Nephron progenitor cell (in vitro differentiated cells): Measurements from ENCODE around the gene EGFL7.

Experiments used
- DNase-seq: peaks from one replicate; pipeline ENCODE4 v3.0.0; 2021
- H3K27ac Mint-ChIP-seq: 2 replicates; pipeline ENCODE4 v1.8.0; 2021; ENCODE audit warnings: mild to moderate bottlenecking, moderate library complexity, mixed read lengths
- H3K27me3 Mint-ChIP-seq: 2 replicates; pipeline ENCODE4 v1.8.0; 2021; ENCODE audit warnings: mild to moderate bottlenecking, low read depth, mixed read lengths; ENCODE audit not compliant: poor library complexity
- H3K36me3 Mint-ChIP-seq: 2 replicates; pipeline ENCODE4 v1.8.0; 2021; ENCODE audit warnings: low read depth, mixed read lengths
- H3K4me1 Mint-ChIP-seq: 2 replicates; pipeline ENCODE4 v1.8.0; 2021; ENCODE audit warnings: mixed read lengths
- H3K4me3 Mint-ChIP-seq: 2 replicates; pipeline ENCODE4 v1.8.0; 2021; ENCODE audit warnings: mild to moderate bottlenecking, moderate library complexity, mixed read lengths
- H3K9me3 Mint-ChIP-seq: 2 replicates; pipeline ENCODE4 v1.8.0; 2021; ENCODE audit warnings: mild to moderate bottlenecking, moderate library complexity, mixed read lengths
- TF ChIP-seq, protein P1 (sequence below): fragments of 200-600 bp; sonication (generic); IDR thresholded peaks from 2 replicates; pipeline ENCODE4 v1.5.0; 2021; ENCODE audit warnings: antibody characterized with exemption

EGFL7 gene

DNA sequence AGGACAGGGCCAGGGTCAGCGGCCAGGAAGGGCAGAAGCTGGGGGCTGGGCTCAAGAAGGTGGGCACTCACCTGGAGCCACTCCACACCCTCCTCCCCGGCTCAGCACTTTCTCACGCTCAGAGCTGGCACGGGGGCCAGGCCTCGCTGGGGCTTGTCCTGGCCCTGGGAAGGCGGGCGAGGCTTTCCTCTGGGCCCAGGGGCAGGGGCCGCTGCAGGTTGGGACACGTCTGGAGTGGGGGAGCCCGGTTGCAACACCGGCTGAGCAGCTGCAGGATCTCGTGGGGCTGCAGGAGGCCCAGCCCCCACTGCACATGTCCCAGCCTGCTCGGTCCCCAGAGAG is 38.9 kb upstream of the EGFL7 start:
- TF ChIP-seq, protein P1, sequence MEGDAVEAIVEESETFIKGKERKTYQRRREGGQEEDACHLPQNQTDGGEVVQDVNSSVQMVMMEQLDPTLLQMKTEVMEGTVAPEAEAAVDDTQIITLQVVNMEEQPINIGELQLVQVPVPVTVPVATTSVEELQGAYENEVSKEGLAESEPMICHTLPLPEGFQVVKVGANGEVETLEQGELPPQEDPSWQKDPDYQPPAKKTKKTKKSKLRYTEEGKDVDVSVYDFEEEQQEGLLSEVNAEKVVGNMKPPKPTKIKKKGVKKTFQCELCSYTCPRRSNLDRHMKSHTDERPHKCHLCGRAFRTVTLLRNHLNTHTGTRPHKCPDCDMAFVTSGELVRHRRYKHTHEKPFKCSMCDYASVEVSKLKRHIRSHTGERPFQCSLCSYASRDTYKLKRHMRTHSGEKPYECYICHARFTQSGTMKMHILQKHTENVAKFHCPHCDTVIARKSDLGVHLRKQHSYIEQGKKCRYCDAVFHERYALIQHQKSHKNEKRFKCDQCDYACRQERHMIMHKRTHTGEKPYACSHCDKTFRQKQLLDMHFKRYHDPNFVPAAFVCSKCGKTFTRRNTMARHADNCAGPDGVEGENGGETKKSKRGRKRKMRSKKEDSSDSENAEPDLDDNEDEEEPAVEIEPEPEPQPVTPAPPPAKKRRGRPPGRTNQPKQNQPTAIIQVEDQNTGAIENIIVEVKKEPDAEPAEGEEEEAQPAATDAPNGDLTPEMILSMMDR, result no peak
- peaks cover 51% of the 10 kb centered on the region for H3K4me1 Mint-ChIP-seq
- no peak for DNase-seq

DNA sequence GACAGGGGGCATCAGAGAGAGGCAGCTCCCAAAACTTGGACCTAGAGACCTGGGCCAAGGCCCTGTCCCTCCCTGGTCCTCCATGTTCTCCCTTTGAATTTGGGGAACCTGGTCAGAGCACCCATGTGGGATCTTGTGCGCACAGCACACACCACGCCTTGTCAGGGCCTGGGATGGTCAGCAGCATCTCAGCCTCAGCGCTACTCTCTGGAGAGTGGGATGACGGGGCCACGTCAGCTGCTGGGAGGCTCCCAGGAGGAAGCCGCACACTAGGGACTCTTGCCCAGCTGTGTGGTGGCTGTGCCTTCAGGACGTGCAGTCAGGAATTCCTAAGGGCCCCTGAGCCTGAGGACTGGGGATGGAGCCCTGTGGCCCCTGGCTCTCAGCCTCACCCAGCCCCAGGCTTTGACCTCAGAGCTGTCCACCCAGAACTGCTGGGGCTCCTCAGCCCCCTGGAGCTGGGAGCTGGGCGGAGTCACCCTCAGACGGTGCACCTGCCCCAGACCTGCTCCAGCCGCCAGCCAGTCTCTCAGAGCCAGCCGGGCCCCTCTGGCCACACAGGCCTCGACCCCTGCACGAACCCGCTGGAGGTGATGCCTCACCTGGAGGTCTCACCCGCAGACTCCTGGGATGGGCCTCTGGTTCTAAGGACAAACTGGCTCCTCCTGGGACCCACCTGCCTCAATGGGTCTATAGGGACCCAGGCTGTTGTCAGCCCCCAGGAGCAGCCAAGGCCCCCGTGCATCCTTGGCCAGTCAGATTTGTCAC is 38.3 kb upstream of the EGFL7 start:
- no peak for DNase-seq
- Mint-ChIP-seq H3K9me3 (no peaks in the 10 kb centered on the region), H3K36me3 (no peaks in the 10 kb centered on the region), H3K27me3 (peaks cover 6% of the 10 kb centered on the region), H3K4me3 (no peak overlapping the region), H3K27ac (no peak overlapping the region), H3K4me1 (peaks cover 46% of the 10 kb centered on the region)
- TF ChIP-seq, protein P1, result no peak

More for the DNA sequence above, 38.9 kb upstream of the EGFL7 start:
- peaks cover 6% of the 10 kb centered on the region for H3K27me3 Mint-ChIP-seq
- no peaks in the 10 kb centered on the region for H3K36me3 Mint-ChIP-seq
- H3K9me3 Mint-ChIP-seq, result no peaks in the 10 kb centered on the region
- no peak overlapping the region for H3K27ac Mint-ChIP-seq
- no peak overlapping the region for H3K4me3 Mint-ChIP-seq

DNA sequence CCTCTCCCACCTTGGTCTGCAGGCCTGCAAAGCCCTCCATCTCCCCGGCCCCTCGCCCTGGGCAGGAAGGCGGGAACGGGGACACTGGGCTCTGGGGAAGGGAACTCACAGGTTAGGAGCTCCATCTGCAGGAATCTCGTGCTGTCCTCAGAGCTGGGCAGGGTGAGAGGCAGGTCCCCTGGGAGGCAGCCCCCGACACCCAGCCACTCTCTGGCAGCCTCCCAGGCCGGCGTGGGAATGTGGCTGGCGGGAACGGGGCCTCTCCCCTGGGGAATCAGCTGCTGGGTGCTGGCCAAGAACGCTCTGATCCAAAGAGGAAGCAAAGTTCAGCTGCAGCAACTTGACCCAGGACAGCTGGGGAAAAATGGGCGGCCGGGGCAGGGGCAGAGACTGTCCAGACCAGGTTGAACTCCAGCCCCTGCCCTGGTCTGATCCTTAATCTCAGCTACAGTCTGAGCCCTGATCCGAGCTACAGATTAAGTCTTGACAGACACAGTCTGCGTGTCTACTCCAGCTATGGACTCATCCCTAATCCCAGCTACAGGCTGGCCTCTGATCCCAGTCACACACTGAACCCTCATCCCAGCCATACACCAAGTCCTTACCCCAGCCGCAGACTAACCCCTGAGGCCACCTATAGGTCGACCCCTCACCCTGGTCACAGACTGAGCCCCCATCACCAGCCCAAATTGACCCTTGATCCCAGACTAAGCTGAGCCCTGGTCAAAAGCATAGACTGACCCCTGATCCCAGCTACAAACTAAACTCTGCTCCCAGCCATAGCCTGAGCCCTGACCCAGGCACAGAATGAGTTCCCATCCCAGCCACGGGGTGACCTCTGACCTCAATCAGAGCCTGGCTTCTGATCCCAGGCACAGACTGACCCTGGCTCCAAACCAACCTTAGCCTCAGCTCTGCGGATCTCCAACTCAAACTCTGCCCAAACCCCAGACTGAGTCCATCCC is 37.3 kb upstream of the EGFL7 start:
- peak; percentile 7 for DNase-seq
- Mint-ChIP-seq H3K4me1 (peaks cover 39% of the 10 kb centered on the region), H3K27me3 (peaks cover 3% of the 10 kb centered on the region), H3K27ac (no peak overlapping the region), H3K9me3 (no peaks in the 10 kb centered on the region), H3K36me3 (no peaks in the 10 kb centered on the region), H3K4me3 (peak overlapping the region; percentile 28)
- TF ChIP-seq, protein P1, result no peak

- H3K27me3 Mint-ChIP-seq, result peaks cover 3% of the 10 kb centered on the region
- H3K9me3 Mint-ChIP-seq, result no peaks in the 10 kb centered on the region
- no peaks in the 10 kb centered on the region for H3K36me3 Mint-ChIP-seq
- DNase-seq, result peak; percentile 4
- H3K4me3 Mint-ChIP-seq, result no peak overlapping the region
- TF ChIP-seq, protein P1, result no peak
- H3K4me1 Mint-ChIP-seq, result peaks cover 35% of the 10 kb centered on the region
- H3K27ac Mint-ChIP-seq, result no peak overlapping the region
Measured at GRCh38 chr9:136626066-136626725, 36.5 kb upstream of the EGFL7 start.

DNA sequence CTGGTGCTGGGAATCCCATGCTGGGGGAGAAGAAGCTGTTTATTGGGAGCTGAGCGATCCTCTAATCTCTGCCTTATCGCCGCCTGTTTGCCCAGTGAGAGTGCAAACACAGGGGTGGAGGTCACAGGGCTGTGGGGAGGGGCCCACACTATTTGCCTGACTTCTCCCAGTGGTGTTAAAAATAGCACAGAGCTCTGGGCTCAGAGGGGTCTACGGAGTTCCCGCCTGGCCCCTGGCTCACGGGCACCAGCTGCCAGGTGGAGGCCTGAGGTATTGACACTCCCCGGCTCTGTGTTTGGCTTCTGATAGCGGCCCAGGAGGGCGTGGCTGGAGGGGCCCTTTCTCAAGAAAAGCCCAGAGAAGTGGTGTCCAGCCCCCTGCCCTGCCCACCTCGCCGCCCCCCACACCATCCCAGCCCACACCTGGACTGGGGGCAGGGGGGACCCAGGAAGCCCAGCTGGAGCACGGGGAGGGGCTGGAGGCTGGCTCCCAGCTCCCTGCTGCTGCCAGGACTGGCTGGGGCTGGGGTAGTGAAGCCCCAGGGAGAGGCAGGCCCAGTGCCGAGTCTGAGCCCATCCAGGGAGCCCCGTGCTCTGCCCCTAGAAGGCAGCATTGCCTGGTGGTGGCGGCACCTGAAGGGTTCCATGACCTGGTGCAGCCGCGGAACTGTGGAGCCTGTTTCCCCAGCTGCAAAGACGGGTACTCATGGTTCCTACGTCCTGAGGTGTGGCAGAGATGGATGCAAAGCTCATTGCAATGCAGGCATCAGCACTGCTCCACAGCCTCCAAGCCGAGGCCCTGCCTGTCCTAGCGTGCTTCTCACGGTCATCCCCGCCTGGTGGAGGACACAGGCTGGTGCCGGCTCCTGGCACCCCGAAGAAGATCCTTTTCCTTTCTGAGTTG is 35.7 kb upstream of the EGFL7 start:
- peaks cover 30% of the 10 kb centered on the region for H3K4me1 Mint-ChIP-seq
- no peak overlapping the region for H3K27ac Mint-ChIP-seq
- no peaks in the 10 kb centered on the region for H3K9me3 Mint-ChIP-seq
- no peak overlapping the region for H3K4me3 Mint-ChIP-seq
- peaks cover 3% of the 10 kb centered on the region for H3K27me3 Mint-ChIP-seq
- TF ChIP-seq, protein P1, result no peak
- H3K36me3 Mint-ChIP-seq, result no peaks in the 10 kb centered on the region
- DNase-seq, result peak; percentile 18
